HG02943 (cell line): Measurements from ENCODE around the gene PGM2L1.
"Not testable (repeated sequence)": the region's sequence is repeated elsewhere in the genome, so short reads cannot be mapped to it uniquely, and the experiment has no call there.

ENCODE experiments used
- ATAC-seq: cut with Tn5 transposase; IDR thresholded peaks from one replicate; pipeline ENCODE4 v1.9.1; 2021; ENCODE audit warnings: mild to moderate bottlenecking, low read depth, moderate library complexity; ENCODE audit not compliant: unreplicated experiment

PGM2L1 gene

DNA sequence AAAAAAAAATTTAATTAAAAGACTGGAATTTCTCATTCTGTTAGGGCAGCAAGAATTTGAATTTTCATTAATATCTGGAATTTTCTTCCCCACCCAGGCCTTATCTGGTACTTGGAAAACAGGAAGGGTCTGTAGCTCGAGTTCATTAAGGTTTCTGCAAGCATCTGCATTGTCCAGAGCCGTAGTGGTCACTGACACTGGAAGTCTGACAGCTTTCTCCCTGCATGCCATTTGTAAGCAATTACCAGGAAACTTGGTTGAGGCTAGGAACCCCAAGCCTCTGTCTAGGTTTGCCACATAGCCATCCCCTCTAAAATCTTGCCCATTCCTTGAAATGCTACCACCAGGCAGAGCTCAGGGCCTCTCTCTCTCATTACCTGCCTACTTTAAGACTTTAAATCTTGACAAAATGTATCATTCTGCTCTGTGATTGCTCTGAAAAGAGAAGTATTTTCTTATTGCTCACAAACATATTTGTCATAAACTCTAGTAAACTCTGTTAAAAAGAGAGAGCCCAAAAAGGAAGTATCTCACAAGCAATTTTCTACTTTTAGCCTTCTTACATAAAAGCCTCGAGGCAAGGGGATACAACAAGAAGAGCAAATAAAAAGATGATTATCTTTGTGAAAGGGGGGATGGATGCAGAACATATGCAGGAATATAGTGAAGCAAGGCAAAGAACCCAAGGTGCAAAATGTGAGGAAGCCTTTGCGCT, 5.5 kb upstream of the PGM2L1 start:
- ATAC-seq = no peak

- ATAC-seq = no peak
These were observed 2.4 kb upstream of the PGM2L1 start for GRCh38 chr11:74400606-74401005.

DNA sequence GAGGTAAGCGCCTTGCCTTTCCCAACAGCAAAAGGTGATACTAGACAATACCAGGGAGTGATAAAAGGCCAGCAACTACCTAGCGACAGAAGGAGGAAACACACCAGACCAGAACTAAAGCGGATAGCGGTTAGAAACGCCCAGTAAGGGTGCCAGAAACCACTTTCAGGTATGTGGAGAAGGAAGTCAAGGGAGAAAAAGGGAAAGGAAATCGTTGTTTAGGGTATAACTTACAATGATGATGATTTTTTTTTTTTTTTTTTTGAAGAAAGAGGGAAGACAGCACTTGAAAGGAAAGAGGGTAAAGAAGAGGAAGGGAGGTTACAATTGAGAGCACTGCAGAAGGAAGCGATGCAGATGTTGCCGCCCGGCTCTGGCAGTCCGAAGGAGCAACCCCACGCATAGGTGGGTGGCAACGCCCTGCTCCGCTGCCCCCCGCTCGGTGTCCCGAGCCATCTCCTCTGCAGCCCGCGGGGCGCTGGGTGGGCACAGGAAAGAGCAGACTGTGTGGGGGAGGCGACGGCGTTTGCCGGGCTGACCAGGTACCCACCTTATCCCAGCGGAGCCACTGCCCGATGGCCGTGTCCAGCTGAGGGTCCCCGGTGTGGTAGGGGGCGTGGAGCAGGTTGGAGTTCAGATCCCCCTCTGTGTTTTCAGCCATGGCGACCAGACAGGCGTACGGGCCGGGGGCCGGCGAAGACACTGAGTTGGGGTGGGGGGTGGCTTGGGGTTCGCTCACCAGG, 561 bp downstream of the PGM2L1 start:
- no peak for ATAC-seq

- ATAC-seq = no peak
These were observed 6.0 kb downstream of the PGM2L1 start for GRCh38 chr11:74392256-74392655.

DNA sequence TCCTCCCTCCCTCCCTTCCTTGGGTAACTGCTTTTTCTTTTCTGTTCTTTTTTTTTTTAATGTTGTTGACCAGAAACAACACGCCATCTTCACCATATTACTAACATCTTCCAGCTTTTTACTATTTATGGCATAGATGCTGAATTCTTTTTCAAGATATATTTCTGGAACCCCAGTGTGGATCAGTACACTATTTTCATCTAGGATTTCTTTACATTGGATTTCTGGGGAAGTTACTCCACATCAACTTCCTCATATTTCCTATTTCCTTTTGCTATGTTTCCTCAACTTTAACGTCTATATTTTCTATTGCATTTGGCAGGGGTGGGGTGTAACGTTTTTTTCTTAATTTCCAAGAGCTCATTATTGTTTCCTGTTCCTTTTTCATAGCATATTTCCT, 7.0 kb downstream of the PGM2L1 start:
- ATAC-seq = no peak

- ATAC-seq = no peak
These were observed 7.5 kb downstream of the PGM2L1 start for GRCh38 chr11:74390697-74391096.

- no peak for ATAC-seq
These were observed 9.4 kb downstream of the PGM2L1 start for GRCh38 chr11:74388678-74389327.

DNA sequence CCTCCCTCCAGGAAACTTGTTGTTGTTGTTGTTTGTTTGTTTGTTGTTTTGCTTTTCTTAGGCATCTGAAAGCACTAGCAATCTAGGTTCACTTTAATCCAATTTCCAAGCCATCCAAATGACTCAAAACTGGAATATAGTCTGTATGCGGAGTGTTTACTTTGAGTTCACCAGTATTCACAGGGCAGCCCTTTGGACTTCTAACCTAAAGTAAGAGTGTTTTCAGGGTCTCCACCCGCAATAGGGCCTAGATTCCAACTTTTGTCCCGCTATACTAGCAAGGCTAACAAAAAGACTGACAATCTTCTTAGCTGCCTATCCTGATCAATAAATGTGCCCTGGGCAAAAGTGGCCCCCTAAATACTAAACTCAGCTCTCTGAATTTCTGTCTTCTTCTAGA, 13.6 kb downstream of the PGM2L1 start:
- ATAC-seq = no peak

DNA sequence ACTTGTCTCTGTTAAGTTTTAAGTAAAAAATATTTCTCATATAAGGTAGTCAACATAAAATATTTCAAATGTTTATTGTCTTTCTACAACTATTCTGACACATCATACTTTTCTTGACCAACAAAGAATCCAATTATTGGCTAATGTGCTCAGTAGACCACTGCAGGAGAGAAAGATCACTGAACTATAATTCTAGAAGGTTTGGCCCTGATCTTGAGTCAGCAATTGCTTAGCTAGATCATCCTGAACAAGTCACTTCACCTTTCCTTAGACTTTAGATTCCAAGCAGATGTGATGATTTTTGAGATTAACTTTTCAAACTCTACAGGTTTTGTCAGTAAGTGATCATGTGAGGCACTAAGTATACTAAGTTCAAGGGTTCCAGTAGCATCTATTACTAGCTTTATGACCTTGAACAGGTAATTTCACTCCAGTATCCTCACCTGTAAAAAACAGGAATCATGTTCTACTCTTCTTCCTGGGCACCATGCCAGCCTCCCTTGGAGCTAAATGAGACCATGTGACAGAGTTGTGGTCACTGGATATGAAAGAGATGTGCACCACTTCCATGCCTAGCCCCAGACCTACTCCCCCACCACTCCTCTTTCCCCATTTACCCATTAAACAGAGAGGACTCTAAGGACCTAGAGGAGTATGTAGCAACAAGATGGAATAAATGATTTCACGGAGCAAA, 17.3 kb downstream of the PGM2L1 start:
- no peak for ATAC-seq

- no peak for ATAC-seq
These were observed 20.5 kb downstream of the PGM2L1 start for GRCh38 chr11:74377689-74378088.

- no peak for ATAC-seq
These were observed 24.9 kb downstream of the PGM2L1 start for GRCh38 chr11:74373382-74373781.

GRCh38 chr11:74371269-74372052, 26.8 kb downstream of the PGM2L1 start:
- ATAC-seq = no peak

GRCh38 chr11:74370123-74370522, 28.1 kb downstream of the PGM2L1 start:
- no peak for ATAC-seq

- no peak for ATAC-seq
These were observed 30.4 kb downstream of the PGM2L1 start for GRCh38 chr11:74367881-74368280.

DNA sequence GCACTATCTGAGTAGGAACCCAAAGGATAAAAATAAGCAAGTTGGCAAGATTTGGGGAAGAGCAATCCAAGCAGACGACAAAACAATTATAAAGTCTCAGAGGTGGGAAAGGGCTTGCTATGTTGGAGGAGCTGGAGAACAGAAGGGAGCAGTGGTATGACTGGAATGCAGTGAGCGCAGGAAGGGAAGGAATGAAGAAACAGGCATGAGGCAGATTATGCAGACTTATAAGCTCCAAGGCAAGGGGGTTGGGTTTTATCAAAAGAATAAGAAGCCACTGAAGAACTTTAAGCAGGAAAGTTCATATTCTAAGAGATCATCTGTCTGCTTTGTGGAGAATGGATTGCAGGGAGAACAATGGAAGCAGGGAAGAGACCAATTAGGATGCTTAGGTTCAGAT, 31.7 kb downstream of the PGM2L1 start:
- no peak for ATAC-seq

DNA sequence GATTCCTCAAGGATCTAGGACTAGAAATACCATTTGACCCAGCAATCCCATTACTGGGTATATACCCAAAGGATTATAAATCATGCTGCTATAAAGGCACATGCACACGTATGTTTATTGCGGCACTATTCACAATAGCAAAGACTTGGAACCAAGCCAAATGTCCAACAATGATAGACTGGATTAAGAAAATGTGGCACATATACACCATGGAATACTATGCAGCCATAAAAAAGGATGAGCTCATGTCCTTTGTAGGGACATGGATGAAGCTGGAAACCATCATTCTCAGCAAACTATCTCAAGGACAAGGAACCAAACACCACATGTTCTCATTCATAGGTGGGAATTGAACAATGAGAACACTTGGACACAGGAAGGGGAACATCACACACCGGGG, 32.4 kb downstream of the PGM2L1 start:
- not testable (repeated sequence) for ATAC-seq

DNA sequence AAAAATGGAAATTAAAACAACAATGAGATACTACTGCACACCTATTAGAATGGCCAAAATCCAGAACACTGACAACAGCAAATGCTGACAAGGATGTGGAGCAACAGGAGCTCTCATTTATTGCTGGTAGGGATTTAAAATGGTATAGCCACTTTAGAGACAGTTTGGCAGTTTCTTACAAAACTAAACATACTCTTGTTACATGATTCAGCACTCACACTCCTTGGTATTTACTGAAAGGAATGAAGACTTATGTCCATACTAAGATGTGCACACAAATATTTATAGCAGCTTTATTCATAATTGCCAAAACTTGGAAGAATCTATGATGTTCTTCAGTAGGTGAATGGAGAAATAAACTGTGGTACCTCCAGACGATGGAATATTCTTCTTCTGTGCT, 40.8 kb downstream of the PGM2L1 start:
- no peak for ATAC-seq

DNA sequence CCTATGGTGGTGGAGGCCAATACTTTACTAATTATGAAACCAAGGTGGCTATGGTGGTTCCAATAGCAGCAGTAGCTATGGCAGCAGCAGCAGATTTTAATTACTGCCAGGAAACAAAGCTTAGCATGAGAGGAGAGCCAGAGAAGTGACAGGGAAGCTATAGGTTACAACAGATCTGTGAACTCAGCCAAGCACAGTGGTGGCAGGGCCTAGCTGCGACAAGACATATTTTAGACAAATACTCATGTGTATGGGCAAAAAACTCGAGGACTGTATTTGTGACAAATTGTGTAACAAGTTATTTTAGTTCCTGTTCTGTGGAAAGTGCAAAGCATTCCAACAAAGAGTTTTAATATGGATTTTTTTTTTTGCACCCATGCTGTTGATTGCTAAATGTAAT, 42.6 kb downstream of the PGM2L1 start:
- ATAC-seq = no peak

DNA sequence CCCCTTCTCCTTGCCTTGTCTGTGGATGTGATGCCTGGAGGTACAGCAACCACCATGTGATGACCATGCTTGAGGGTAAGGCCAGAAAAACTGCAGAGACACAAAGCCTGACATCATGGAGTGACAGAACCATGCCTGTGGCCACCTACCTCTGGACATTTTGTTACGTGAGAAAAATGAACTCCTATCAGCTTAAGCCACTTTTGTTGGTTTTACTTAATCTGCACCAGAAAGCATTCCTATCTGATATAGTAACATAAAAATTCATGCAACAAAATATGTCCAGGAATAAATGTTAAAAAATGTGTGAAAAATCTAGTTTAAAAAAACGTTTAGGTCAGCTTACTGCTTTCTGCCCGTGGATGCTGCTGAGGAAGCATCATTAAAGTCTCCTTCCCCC, 44.2 kb downstream of the PGM2L1 start:
- no peak for ATAC-seq

DNA sequence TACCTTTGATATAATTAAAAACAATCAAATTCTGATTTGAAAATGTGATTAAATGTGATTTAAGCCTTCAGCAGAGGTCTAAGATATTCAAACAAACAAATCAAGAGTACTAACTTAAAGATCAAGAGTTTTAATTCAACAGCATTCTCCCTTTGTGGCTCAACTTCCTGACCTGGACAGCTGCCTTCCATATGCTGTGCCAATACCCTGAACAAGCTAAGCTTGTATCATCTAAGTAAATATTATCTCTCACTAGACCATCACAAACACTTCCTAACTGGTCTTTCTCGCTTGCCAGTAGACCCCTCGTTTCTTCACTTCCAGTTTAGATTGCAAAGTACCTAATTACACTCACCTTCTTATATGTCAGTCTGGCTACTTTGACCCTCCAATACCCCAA, 50.9 kb downstream of the PGM2L1 start:
- no peak for ATAC-seq
